Measurements from ENCODE around the gene PHACTR3.

The PHACTR3 gene

GRCh38 chr20:59743308-59743707, 139.0 kb downstream of the PHACTR3 start:
- H3K4me3 ChIP-seq (ENCODE audit: low read length) = no peak overlapping the region
- TF ChIP-seq CTCF (IDR thresholded peaks at IDR 0.05; ENCODE audit: insufficient read depth, low read depth, low read length, missing control alignments) = no peak
- no peak for DNase-seq (ENCODE audit: low read depth)

- no peak for TF ChIP-seq CTCF (IDR thresholded peaks at IDR 0.05; ENCODE audit: insufficient read depth, low read depth, low read length, missing control alignments)
- H3K4me3 ChIP-seq (ENCODE audit: low read length) = no peak overlapping the region
- DNase-seq (ENCODE audit: low read depth) = no peak
Observed at GRCh38 chr20:59743767-59744485, 139.6 kb downstream of the PHACTR3 start.

- no peak for DNase-seq (ENCODE audit: low read depth)
- no peak for TF ChIP-seq CTCF (IDR thresholded peaks at IDR 0.05; ENCODE audit: insufficient read depth, low read depth, low read length, missing control alignments)
- no peak overlapping the region for H3K4me3 ChIP-seq (ENCODE audit: low read length)
Observed at GRCh38 chr20:59744756-59745155, 140.4 kb downstream of the PHACTR3 start.

- no peak for TF ChIP-seq CTCF (IDR thresholded peaks at IDR 0.05; ENCODE audit: insufficient read depth, low read depth, low read length, missing control alignments)
- DNase-seq (ENCODE audit: low read depth) = no peak
Observed at GRCh38 chr20:59745201-59745600, 140.9 kb downstream of the PHACTR3 start.

GRCh38 chr20:59745716-59746115, 141.4 kb downstream of the PHACTR3 start:
- H3K4me3 ChIP-seq (ENCODE audit: low read length) = no peak overlapping the region
- DNase-seq (ENCODE audit: low read depth) = no peak
- no peak for TF ChIP-seq CTCF (IDR thresholded peaks at IDR 0.05; ENCODE audit: insufficient read depth, low read depth, low read length, missing control alignments)

More at GRCh38 chr20:59745201-59745600, 140.9 kb downstream of the PHACTR3 start:
- no peak overlapping the region for H3K4me3 ChIP-seq (ENCODE audit: low read length)

- TF ChIP-seq CTCF (IDR thresholded peaks at IDR 0.05; ENCODE audit: insufficient read depth, low read depth, low read length, missing control alignments) = no peak
- no peak overlapping the region for H3K4me3 ChIP-seq (ENCODE audit: low read length)
- no peak for DNase-seq (ENCODE audit: low read depth)
Observed at GRCh38 chr20:59746155-59746554, 141.8 kb downstream of the PHACTR3 start.

Data from epithelial cell of esophagus (primary cell).